ENCODE measurements around the gene CDX1.
A peak's percentile ranks its signal among the peaks of the same experiment; 100 is the strongest.

CDX1 gene

GRCh38 chr5:150211156-150212030 is 44.8 kb downstream of the CDX1 start:
- peaks cover 3% of the 10 kb centered on the region; the same call in 1 of the 2 replicates for H3K4me1 ChIP-seq
- in situ Hi-C loops (cut with MboI; ENCODE audit: low sequenced_read_pairs) = loop anchor here (25.0 kb wide), 1 partner anchor 574 kb away; no protein-coding TSS in a partner anchor

GRCh38 chr5:150213530-150213929 is 47.0 kb downstream of the CDX1 start:
- in situ Hi-C loops (cut with MboI; ENCODE audit: low sequenced_read_pairs) = loop anchor here (25.0 kb wide), 1 partner anchor 576 kb away; no protein-coding TSS in a partner anchor
- Histone ChIP-seq H3K4me3 (no peak overlapping the region), H3K36me3 (replicated peaks) (no peaks in the 10 kb centered on the region), H3K9me3 (no peaks in the 10 kb centered on the region), H3K4me1 (peaks cover 3% of the 10 kb centered on the region; the same call in 1 of the 2 replicates), H3K27me3 (ENCODE audit: low read depth) (peaks cover 2% of the 10 kb centered on the region; the same call in 1 of the 2 replicates)
- DNase-seq (ENCODE audit: low spot score in 2 of 2) = no peak

More at GRCh38 chr5:150211156-150212030, 44.8 kb downstream of the CDX1 start:
- no peaks in the 10 kb centered on the region for H3K36me3 ChIP-seq (replicated peaks)
- H3K27me3 ChIP-seq (ENCODE audit: low read depth) = peaks cover 3% of the 10 kb centered on the region; the same call in 1 of the 2 replicates
- peak in 1 of 2 experiments; percentile 27 for DNase-seq (ENCODE audit: low spot score in 2 of 2)
- no peak overlapping the region for H3K4me3 ChIP-seq
- no peaks in the 10 kb centered on the region for H3K9me3 ChIP-seq

GRCh38 chr5:150214289-150214688 is 47.7 kb downstream of the CDX1 start:
- DNase-seq (ENCODE audit: low spot score in 2 of 2) = no peak
- peaks cover 3% of the 10 kb centered on the region; the same call in 1 of the 2 replicates for H3K4me1 ChIP-seq
- H3K27me3 ChIP-seq (ENCODE audit: low read depth) = no peaks in the 10 kb centered on the region
- no peaks in the 10 kb centered on the region for H3K36me3 ChIP-seq (replicated peaks)
- H3K4me3 ChIP-seq = no peak overlapping the region
- H3K9me3 ChIP-seq = no peaks in the 10 kb centered on the region
- in situ Hi-C loops (cut with MboI; ENCODE audit: low sequenced_read_pairs) = loop anchor here (25.0 kb wide), 1 partner anchor 577 kb away; no protein-coding TSS in a partner anchor

GRCh38 chr5:150215979-150216944 is 49.7 kb downstream of the CDX1 start:
- no peak overlapping the region for H3K4me3 ChIP-seq
- in situ Hi-C loops (cut with MboI; ENCODE audit: low sequenced_read_pairs) = loop anchor here (25.0 kb wide), 1 partner anchor 579 kb away; no protein-coding TSS in a partner anchor
- no peaks in the 10 kb centered on the region for H3K36me3 ChIP-seq (replicated peaks)
- H3K9me3 ChIP-seq = no peaks in the 10 kb centered on the region
- peaks cover 3% of the 10 kb centered on the region; the same call in 1 of the 2 replicates for H3K4me1 ChIP-seq
- H3K27me3 ChIP-seq (ENCODE audit: low read depth) = no peaks in the 10 kb centered on the region
- no peak for DNase-seq (ENCODE audit: low spot score in 2 of 2)

GRCh38 chr5:150217038-150217437 is 50.5 kb downstream of the CDX1 start:
- H3K27me3 ChIP-seq (ENCODE audit: low read depth) = no peaks in the 10 kb centered on the region
- H3K4me3 ChIP-seq = no peak overlapping the region
- in situ Hi-C loops (cut with MboI; ENCODE audit: low sequenced_read_pairs) = loop anchor here (25.0 kb wide), 1 partner anchor 580 kb away; no protein-coding TSS in a partner anchor
- no peaks in the 10 kb centered on the region for H3K36me3 ChIP-seq (replicated peaks)
- no peaks in the 10 kb centered on the region for H3K4me1 ChIP-seq
- H3K9me3 ChIP-seq = no peaks in the 10 kb centered on the region
- DNase-seq (ENCODE audit: low spot score in 2 of 2) = no peak

GRCh38 chr5:150217873-150218692 is 51.5 kb downstream of the CDX1 start:
- Histone ChIP-seq H3K9me3 (no peaks in the 10 kb centered on the region), H3K36me3 (replicated peaks) (no peaks in the 10 kb centered on the region), H3K4me1 (no peaks in the 10 kb centered on the region), H3K4me3 (no peak overlapping the region), H3K27me3 (ENCODE audit: low read depth) (no peaks in the 10 kb centered on the region)
- DNase-seq (ENCODE audit: low spot score in 2 of 2) = peak; percentile 56 to 88
- in situ Hi-C loops (cut with MboI; ENCODE audit: low sequenced_read_pairs) = loop anchor here (25.0 kb wide), 1 partner anchor 581 kb away; no protein-coding TSS in a partner anchor

GRCh38 chr5:150218693-150219035 is 52.1 kb downstream of the CDX1 start:
- H3K4me1 ChIP-seq = no peaks in the 10 kb centered on the region
- in situ Hi-C loops (cut with MboI; ENCODE audit: low sequenced_read_pairs) = loop anchor here (25.0 kb wide), 1 partner anchor 581 kb away; no protein-coding TSS in a partner anchor
- no peaks in the 10 kb centered on the region for H3K9me3 ChIP-seq
- DNase-seq (ENCODE audit: low spot score in 2 of 2) = no peak
- no peaks in the 10 kb centered on the region for H3K27me3 ChIP-seq (ENCODE audit: low read depth)
- H3K4me3 ChIP-seq = no peak overlapping the region
- H3K36me3 ChIP-seq (replicated peaks) = no peaks in the 10 kb centered on the region

GRCh38 chr5:150219142-150219541 is 52.6 kb downstream of the CDX1 start:
- Histone ChIP-seq H3K27me3 (ENCODE audit: low read depth) (no peaks in the 10 kb centered on the region), H3K4me3 (no peak overlapping the region), H3K9me3 (no peaks in the 10 kb centered on the region), H3K36me3 (replicated peaks) (no peaks in the 10 kb centered on the region), H3K4me1 (no peaks in the 10 kb centered on the region)
- DNase-seq (ENCODE audit: low spot score in 2 of 2) = peak in 1 of 2 experiments; percentile 22
- in situ Hi-C loops (cut with MboI; ENCODE audit: low sequenced_read_pairs) = loop anchor here (25.0 kb wide), 1 partner anchor 582 kb away; no protein-coding TSS in a partner anchor

- no peaks in the 10 kb centered on the region for H3K9me3 ChIP-seq
- in situ Hi-C loops (cut with MboI; ENCODE audit: low sequenced_read_pairs) = loop anchor here (25.0 kb wide), 1 partner anchor 583 kb away; no protein-coding TSS in a partner anchor
- H3K36me3 ChIP-seq (replicated peaks) = no peaks in the 10 kb centered on the region
These were observed 53.3 kb downstream of the CDX1 start for GRCh38 chr5:150219861-150220260.

GRCh38 chr5:150221471-150221870 is 54.9 kb downstream of the CDX1 start:
- in situ Hi-C loops (cut with MboI; ENCODE audit: low sequenced_read_pairs) = loop anchor here (25.0 kb wide), 1 partner anchor 584 kb away; no protein-coding TSS in a partner anchor
- H3K36me3 ChIP-seq (replicated peaks) = no peaks in the 10 kb centered on the region
- no peak overlapping the region for H3K4me3 ChIP-seq
- no peaks in the 10 kb centered on the region for H3K4me1 ChIP-seq
- H3K27me3 ChIP-seq (ENCODE audit: low read depth) = no peaks in the 10 kb centered on the region
- H3K9me3 ChIP-seq = no peaks in the 10 kb centered on the region
- no peak for DNase-seq (ENCODE audit: low spot score in 2 of 2)

More at GRCh38 chr5:150219861-150220260, 53.3 kb downstream of the CDX1 start:
- DNase-seq (ENCODE audit: low spot score in 2 of 2) = no peak
- Histone ChIP-seq H3K4me1 (no peaks in the 10 kb centered on the region), H3K27me3 (ENCODE audit: low read depth) (no peaks in the 10 kb centered on the region), H3K4me3 (no peak overlapping the region)

GRCh38 chr5:150222906-150223305 is 56.3 kb downstream of the CDX1 start:
- no peak for DNase-seq (ENCODE audit: low spot score in 2 of 2)
- H3K27me3 ChIP-seq (ENCODE audit: low read depth) = no peaks in the 10 kb centered on the region
- in situ Hi-C loops (cut with MboI; ENCODE audit: low sequenced_read_pairs) = loop anchor here (25.0 kb wide), 1 partner anchor 586 kb away; no protein-coding TSS in a partner anchor
- H3K4me3 ChIP-seq = no peak overlapping the region
- H3K4me1 ChIP-seq = no peaks in the 10 kb centered on the region
- H3K36me3 ChIP-seq (replicated peaks) = no peaks in the 10 kb centered on the region
- H3K9me3 ChIP-seq = no peaks in the 10 kb centered on the region

GRCh38 chr5:150223474-150223873 is 56.9 kb downstream of the CDX1 start:
- Histone ChIP-seq H3K9me3 (no peaks in the 10 kb centered on the region), H3K36me3 (replicated peaks) (no peaks in the 10 kb centered on the region), H3K27me3 (ENCODE audit: low read depth) (no peaks in the 10 kb centered on the region), H3K4me1 (no peaks in the 10 kb centered on the region), H3K4me3 (no peak overlapping the region)
- no peak for DNase-seq (ENCODE audit: low spot score in 2 of 2)
- in situ Hi-C loops (cut with MboI; ENCODE audit: low sequenced_read_pairs) = loop anchor here (25.0 kb wide), 1 partner anchor 586 kb away; no protein-coding TSS in a partner anchor

Data from HAP-1 (cell line).